COLO829 (cell line): Measurements from ENCODE around the gene CASKIN1.
"Not testable (repeated sequence)": the region's sequence is repeated elsewhere in the genome, so short reads cannot be mapped to it uniquely, and the experiment has no call there.

Source experiments
- DNase-seq: peaks from one replicate; pipeline ENCODE4 v3.0.0; 2012; ENCODE audit warnings: low spot score

Gene CASKIN1

DNA sequence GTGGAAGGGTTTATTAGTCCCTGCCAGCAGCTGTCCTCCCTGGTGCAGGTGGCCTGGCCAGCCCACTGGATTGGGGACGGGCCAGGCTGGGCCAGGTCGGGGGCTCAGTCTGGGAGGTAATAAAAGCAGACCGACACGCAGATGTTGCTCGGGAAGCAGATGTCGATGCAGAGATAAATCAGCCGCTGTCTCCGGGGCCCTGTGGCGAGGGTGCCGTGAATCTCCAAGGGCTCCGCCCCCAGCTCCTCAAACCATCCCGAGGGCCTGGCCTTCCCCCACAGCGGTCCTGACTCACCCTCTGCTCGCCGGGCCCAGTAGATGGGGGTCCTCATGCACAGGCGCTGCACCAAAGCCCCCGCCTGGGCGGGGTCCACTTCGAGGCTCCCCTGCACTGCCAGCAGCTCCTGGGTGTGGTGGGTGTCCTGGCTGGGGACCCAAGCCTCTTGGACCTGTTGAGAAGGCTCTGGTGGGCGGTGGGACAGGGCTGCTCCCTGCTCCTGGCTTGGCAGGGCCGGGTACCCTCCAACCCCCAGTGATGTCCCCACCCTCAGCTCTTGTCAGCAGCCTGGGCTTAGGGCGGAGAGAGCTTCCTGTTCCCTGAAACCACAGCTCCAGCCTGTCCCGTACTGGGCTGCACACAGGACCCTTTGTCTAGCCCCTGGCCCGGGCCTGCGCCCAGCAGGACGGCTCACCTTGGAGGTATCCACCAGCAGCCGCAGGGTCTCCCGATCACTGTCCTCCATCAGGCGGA, 13.0 kb upstream of the CASKIN1 start:
- no peak for DNase-seq

DNA sequence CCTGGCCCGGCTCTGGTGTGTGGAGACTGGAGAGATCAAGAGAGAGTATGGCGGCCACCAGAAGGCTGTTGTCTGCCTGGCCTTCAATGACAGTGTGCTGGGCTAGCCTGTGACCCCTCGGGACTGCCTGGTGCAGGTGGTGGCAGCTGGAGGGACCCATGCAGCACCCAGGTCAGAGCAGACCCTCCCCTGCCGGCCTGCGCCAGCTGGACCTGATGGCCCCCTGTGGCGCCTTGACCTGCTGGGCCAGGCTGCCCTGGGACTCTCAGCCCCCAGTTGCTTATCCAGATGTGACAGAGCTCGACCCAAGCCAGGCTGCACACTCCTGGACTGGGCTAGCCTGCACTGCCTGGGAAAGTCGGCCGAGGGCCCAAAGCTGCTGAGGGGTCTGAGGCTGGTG, 12.4 kb upstream of the CASKIN1 start:
- no peak for DNase-seq

DNA sequence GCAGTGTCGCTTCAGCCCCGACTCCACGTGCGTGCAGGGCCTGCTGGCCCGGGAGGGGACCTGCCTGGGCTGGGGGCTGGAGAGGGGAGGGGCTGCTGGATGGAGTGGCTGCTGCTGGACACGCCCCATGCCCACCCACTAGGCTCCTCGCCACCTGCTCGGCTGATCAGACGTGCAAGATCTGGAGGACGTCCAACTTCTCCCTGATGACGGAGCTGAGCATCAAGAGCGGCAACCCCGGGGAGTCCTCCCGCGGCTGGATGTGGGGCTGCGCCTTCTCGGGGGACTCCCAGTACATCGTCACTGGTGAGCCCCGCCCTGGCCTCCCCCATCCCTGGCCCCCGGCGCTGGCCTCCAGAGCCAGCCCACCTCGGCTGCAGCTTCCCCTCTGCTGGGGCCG, 11.9 kb upstream of the CASKIN1 start:
- no peak for DNase-seq

DNA sequence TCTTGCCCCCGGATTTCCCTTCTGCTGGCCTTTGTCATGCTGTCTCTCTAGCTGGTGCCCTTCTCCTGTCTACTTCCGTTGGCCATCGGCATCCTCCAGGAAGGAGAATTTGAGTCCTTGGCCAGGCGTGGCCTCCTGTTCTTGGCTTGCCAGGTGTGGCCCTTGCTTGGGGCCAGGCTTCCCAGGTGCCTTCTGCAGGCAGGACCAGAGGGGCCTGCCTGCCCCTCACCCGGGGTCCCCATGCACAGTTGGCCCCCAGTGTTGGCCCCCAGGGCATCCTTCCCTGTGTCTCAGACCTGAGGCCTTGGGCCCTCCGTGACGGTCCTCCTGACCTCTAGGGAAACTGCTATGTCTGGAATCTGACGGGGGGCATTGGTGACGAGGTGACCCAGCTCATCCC, 11.5 kb upstream of the CASKIN1 start:
- DNase-seq: no peak

DNA sequence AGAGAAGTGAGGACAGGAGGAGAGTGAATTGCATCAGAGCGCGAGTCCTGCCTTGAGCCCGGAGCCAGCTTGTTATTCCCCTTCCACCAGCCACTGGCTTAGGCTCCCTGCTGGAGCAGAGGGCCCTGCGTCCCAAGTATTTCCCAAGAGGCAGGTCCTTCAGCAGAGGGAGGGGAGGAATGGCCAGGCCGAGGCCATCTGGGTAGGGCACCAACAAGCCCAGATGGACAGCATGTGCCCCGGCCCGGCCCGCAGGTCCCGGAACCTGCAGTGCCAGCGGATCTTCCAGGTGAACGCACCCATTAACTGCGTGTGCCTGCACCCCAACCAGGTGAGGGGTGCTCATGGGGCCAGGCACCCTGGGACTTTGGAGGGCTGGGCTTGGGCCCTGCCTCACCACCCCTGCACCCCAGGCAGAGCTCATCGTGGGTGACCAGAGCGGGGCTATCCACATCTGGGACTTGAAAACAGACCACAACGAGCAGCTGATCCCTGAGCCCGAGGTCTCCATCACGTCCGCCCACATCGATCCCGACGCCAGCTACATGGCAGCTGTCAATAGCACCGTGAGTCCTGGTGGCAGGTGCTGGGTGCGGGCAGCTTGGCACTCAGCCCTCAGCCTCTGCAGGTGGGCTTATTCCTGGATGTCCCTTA, 10.5 kb upstream of the CASKIN1 start:
- DNase-seq: no peak

DNA sequence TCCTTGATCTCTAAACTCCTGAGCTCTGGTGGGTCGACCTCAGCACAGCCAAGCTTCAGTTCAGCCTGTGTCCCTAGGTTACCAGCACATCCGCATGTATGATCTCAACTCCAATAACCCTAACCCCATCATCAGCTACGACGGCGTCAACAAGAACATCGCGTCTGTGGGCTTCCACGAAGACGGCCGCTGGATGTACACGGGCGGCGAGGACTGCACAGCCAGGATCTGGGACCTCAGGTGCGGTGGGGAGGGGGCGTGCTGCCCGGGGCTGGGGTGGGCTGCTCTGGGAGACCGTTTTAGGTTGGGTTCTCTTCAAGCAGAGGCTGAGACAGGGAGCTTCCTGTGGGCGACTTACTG, 10.0 kb upstream of the CASKIN1 start:
- DNase-seq: no peak

DNA sequence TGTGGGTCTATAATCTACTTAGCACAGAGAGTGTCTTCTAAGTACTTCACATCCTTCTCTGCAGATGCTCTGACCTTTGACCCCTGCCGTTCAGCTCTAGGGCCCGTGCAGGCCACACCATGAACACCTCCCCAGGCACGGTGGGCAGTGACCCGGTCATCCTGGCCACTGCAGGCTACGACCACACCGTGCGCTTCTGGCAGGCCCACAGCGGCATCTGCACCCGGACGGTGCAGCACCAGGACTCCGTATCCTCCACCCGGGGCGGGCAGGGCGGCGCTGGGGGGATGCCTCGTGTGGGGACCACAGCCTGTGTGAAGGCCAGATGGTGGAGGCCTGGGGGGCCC, 9.5 kb upstream of the CASKIN1 start:
- DNase-seq: no peak

DNA sequence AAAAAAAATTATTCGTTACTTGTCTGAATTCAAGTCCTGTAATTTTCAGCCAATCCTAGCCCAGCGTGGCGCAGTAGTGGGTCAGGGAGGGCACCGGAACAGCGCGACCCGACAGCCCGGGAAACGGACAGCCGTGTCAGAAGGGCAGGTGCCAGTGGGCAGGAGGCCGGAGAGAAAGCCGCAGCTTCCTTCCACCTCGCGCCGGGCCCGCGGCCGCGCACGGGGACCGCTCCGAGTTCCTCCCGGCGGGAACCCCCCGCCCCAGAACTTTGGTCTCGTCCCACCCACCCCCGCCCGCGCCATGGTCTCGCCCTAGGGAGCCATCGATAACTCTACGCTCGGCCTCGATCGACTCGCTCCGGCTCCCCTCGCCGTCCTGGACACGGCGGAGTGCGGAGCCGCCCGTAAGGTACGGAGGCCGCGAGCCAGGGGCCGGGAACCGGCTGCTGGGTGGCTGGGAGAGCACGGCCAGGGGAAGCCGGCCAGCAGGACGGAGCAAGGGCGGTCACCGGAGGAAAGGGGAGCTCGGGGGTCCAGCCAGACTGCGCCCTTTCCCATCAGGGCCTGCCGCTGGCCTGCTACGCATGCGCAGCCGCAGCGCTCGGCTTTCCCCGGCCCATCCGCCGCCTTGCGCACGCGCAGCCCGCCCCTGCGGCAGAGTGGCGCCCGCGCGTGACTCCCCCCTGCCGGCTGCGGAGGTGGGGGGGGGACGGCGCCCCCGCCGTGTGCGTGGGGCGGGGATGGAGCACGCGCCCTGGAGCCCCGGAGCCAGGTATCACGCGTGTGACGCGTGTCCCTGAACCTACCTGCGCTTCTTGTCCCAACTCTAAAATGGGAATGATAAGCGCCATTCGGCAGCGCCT, 8.9 kb upstream of the CASKIN1 start, which contains the start of gene MLST8:
Gene MLST8, plus strand, starts transcription at position 351 of the 863 bp plus-strand sequence. CDS start 632 bp downstream, outside the sequence.
- DNase-seq: peak; percentile 94

DNA sequence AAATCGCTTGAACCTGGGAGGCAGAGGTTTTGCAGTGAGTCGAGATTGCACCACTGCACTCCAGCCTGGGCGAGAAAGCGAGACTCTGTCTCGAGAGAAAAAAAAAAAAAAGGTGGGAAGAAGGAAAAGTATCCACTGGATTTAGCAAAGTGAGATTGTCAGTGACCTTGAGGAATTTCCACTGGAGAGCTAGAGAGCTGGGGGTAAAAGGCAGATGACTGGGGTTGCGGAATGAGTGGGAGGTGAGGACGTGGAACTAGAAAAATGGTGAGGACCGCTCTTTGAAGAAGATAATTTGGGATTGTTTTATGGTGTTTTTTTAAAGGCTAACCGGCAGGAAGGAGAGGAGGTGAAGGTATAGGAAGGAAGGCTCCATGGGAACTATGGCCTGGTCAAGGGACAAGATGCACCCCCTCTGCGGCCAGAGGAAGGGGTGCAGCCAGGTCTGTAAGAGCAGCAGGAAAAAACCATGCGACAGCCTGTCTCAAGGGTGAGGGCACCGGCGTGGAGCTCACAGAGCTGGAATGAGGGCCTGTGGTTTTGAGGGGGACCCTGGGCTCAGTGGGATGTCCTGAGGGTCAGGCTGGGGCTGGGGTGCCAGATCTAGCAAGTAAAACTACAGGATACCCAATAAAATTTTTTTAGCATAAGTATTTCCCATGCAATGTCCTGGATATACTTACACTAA, 8.2 kb upstream of the CASKIN1 start:
- DNase-seq: no peak

DNA sequence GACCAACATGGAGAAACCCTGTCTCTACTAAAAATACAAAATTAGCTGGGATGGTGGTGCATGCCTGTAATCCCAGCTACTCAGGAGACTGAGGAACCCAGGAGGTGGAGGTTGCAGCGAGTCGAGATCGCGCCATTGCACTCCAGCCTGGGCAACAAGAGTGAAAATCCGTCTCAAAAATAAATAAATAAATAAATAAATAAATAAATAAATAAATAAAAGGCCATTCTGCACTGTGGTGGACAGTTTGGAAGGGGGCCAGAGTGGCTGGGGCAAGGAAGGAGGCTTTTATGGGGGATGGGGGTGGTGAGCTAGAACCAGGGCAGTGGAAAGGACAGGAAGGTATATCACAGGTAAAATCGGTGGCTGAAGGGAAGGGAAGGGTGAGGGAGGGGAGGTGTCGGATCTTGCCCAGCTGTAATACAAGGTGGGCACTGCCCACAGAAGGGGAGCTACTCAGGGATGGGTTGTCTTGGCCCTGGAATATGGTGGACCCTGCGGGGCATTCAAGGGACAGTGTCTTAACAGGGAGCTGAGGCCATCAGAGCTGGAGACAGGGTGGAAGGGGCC, 6.8 kb upstream of the CASKIN1 start:
- DNase-seq: not testable (repeated sequence)

DNA sequence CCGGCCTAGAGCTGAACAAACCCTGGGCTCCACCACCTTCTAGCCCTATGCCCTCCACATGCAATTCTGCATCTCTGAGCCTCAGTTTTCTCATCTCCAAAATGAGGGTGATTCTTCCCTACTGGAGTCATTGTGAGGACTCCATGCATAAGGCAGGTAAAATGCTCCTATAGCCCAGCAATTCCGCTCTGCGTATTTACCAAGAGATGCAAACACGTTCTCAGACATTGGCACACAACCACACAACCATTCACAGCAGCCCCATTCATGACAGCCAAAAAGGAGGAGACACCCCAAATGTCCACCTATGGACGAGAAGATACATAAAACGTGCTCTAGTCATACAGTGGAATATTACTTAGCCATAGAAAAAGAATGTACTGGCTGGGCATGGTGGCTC, 3.9 kb upstream of the CASKIN1 start:
- no peak for DNase-seq

DNA sequence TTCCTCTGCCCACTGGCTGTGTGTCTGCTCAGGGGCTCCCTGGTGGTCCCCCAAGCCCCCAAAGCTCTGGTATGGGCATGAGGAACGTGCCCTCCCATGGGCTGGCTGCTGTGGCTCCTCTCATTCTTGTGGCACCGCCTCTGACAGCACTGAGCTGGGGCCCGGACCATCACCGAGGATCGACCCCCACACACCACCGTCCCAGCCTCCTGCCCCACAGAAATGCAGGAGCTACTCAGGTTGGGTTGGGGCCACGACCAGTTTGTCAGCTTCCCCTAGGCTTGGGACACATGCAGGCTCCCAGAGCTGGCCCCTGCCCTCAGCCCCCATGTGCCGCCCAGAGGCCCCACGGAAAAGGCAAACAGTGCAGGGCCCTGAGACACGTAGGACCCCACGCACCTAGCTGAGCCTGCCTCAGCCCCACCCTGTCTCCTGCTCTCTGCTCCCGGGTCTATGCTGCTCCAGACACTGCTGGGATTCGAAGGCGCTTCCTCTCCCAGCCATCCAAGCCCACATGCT, 3.3 kb upstream of the CASKIN1 start:
- no peak for DNase-seq

DNA sequence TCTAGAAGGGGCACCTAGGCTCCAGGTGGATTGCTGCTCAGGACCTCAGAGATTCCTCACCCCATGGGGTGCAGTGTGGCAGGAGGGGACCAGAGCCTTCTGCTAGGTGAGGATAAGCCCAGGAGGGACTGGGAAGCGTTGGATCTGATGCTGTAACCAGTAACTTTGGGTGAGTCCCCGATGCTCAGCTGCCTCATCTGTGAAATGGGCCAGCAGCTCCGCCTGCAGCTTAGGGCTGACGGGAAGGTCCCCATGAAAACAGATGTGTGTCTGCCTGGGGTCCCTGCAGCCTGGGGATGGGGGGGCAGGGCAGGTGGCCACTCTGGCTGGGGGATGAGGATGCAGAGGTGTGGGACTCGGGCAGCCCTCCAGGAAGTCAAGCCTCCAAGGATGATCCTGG, 2.7 kb upstream of the CASKIN1 start:
- no peak for DNase-seq

DNA sequence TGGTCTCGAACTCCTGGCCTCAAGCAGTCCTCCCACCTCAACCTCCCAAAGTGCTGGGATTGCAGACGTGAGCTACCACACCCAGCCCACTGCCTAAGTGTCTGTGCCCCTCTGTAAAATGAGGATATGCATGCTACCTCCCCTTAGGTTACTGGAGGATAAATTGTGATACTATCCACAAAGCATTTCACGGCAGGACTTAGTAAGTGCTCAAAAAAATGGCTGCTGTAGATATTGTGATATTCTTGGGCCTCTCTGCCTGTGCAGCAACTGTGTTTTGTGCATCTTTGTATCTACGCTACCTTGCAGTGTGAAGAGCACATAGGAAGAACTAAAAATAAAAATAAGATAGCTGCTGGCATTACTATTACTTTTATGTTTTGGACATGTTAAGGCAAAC, 1.9 kb upstream of the CASKIN1 start:
- no peak for DNase-seq

DNA sequence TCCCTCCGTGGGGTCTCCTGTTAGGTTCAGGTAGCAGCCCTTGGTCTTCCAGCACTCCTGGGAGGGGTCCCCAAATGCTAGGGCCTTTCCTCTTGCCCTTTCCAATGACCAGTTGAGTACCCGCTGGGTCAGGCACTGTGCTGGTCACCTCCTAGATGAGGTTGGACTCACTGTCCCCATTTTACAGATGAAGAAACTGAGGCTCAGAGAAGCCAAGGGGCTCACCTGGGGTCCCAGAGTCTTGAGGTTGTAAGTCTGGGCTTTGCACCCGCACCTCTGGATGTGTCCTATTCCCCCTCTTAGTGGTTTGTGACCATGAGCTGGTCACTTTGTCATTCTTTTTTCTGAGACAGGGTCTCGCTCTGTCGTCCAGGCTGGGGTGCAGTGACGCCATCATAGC, 1.4 kb upstream of the CASKIN1 start:
- DNase-seq: no peak

DNA sequence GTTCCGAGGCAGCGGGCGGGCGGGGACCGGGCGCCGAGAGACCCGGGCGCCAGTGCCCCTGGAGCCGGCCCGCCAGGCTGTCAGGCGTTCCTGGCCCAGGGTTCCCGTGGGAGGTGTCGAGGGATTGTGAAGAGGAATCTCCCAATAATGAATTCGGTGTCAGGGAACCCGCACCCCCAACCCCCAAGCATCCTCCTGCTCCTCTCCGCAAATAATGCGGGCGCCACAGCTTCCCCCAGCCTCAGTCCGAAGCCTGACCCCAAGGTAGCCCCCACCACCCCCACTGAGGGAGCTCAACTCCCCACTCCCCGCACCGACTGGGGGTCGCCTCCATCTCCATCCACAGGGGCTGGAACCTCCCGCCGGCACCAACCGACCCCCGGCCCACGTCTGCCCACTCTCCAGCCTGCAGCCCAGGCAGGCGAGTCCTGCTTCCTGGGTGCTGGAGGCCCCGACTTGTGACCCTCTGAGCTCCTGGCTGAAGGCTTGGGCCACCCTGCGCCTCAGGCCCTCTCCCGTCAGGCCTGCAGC, 641 bp upstream of the CASKIN1 start:
- no peak for DNase-seq

DNA sequence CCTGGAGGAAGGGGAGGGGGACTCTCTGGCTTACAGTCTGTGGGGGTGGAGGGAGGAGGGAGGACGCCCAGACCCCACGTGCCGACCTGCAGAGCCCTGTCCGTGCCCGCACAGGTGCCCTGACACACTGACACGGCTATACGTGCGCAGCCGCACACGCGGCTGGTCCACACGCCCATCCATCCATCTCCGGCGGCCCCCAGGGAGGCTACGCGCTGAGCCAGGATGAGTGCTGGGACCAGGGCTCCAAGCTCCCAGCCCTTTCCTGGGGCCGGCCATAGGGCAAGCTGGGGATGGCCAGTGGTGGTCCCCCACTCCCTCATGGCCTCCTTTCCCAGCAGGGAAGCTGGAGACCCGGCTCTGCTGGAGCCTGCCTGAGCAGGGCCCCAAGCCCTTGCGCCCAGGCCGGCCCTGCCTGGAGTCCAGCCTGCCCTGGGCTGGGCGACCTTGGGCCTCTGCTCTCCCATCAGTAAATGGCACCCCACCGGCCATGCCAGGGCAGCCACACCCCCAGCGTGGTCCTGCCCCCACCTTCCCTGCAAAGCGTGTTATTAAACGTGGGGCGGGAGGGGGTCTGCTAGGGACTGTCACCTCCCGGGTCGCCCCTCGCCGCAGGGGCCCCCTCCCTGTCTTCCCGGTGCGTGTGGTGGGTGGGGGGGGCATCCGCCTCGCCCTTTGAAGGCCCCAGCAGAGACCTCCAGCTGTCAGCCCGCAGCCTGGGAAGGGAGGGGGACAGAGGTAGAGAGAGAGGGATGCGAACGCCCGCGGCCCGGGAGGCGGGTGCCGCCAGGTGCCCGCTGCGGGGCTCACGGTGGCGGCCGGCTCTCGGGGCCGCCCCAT, 863 bp downstream of the CASKIN1 start:
- no peak for DNase-seq

DNA sequence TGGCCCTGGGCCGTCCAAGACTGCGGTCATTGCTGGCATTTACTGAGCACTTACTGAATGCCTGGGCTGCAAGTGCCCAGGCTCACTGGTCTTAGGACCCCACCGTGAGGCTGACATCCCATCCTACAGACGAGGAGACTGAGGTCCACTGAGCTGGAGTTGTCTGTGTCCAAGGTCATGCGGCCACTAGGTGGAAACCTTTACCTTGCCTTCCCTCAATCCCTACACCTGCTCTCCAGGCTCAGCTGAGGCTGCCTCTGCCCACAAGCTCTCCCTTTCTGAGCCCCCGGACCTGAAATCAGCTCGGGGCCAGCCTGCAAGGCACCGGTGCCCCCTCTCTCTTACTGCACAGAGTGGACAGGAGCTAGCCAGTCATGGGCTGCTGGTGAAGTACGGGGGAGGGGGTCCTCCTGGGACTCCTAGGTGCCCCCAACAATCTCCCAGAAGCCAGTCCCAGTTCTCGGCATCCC, 1.5 kb downstream of the CASKIN1 start:
- no peak for DNase-seq

DNA sequence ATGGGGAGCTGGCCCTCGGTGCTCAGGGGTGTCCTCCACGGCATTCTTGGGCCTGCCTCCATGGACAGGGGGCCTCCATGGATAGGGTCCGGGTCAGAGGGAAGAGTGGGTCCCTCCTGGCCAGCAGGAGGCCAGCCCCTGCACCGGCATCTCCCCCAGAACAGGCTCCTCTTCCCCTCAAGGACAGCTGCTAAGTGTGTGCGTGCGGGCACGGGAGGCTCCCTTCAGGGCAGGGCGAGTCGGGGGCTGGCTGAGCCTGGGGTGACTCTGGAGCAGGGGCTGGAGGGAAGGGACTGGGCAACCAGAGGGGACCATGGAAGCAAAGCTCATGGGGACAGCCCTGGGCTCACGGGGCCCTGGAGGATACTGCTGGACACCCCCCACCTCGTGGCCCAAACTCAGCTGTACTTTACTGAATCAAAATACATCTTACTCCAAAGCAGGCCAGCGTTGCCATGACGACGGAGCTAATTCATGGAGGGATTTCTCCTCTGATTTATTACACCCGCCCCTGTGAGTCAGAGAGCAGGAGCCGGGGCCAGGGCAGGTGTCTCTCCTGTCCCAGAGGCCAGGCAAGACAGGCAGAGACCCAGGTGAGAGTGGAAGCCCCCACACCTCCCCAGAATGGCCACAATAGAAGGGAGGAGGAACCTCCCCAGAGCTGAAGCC, 2.1 kb downstream of the CASKIN1 start:
- DNase-seq: no peak

DNA sequence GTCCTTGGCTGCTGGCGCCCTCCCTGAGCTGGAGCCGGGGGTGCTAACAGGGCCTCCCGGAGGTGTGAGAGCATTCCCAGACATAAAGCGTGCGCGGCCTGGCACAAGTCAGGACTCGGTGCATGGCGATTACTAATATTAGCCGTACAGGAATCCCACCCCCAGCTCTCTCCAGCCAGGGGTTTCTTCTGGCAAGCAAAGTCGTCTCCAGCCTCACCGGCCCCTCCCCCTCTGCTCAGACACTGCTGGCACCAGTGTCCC, 5.0 kb downstream of the CASKIN1 start:
- no peak for DNase-seq
